SJSA1 (cell line): ENCODE results near the gene MICU2. TPM values are rescaled to one million over a fixed set of nuclear protein-coding genes. Genes with fewer than 3 reads are reported as not detected.

Source experiments
- DNase-seq, 2 experiments: peaks; one replicate each; pipeline ENCODE4 v3.0.0-alpha.2; 2015 to 2020; ENCODE audit warnings: low spot score in 2 of 2, low read depth in 1 of 2
- H3K27ac ChIP-seq: fragments of 250-450 bp; sonication (Bioruptor Pico); 2 replicates; pipeline ENCODE4 v1.5.1; 2020; ENCODE audit warnings: mild to moderate bottlenecking, moderate library complexity
- H3K27me3 ChIP-seq: fragments of 250-450 bp; sonication (Bioruptor Pico); replicated peaks from 2 replicates; pipeline ENCODE4 v1.5.1; 2020; ENCODE audit warnings: mild to moderate bottlenecking, moderate library complexity
- H3K36me3 ChIP-seq: fragments of 250-450 bp; sonication (Bioruptor Pico); 2 replicates; pipeline ENCODE4 v1.5.1; 2020; ENCODE audit warnings: mild to moderate bottlenecking
- H3K4me1 ChIP-seq: fragments of 250-450 bp; sonication (Bioruptor Pico); replicated peaks from 2 replicates; pipeline ENCODE4 v1.6.1; 2021; ENCODE audit warnings: mild to moderate bottlenecking
- H3K4me3 ChIP-seq: fragments of 250-450 bp; sonication (Bioruptor Pico); 2 replicates; pipeline ENCODE4 v1.5.1; 2020; ENCODE audit warnings: mild to moderate bottlenecking
- H3K9me3 ChIP-seq: fragments of 250-450 bp; sonication (Bioruptor Pico); replicated peaks from 2 replicates; pipeline ENCODE4 v1.5.1; 2020; ENCODE audit warnings: mild to moderate bottlenecking
- total RNA-seq: library from RNA; depleted of rRNA; stranded (reverse); fragments of >200 nt; shearing (Covaris generic); gene quantifications from 2 replicates; pipeline ENCODE4 v1.2.3, GENCODE V29; 2014; rRNA removed

MICU2 gene
- total RNA-seq, 1 experiment from 2014 or later: 69.7 TPM

GRCh38 chr13:21445759-21446158, 158.2 kb downstream of the MICU2 start:
- H3K4me3 ChIP-seq: no peak overlapping the region
- H3K4me1 ChIP-seq: peaks cover 10% of the 10 kb centered on the region
- H3K27ac ChIP-seq: no peak overlapping the region
- H3K27me3 ChIP-seq: no peaks in the 10 kb centered on the region
- H3K9me3 ChIP-seq: no peaks in the 10 kb centered on the region
- no peaks in the 10 kb centered on the region for H3K36me3 ChIP-seq
- no peak for DNase-seq

- Histone ChIP-seq H3K36me3 (peaks cover 8% of the 10 kb centered on the region), H3K27me3 (no peaks in the 10 kb centered on the region), H3K4me1 (peaks cover 10% of the 10 kb centered on the region), H3K27ac (no peak overlapping the region), H3K4me3 (no peak overlapping the region), H3K9me3 (peaks cover 1% of the 10 kb centered on the region)
- DNase-seq: no peak
Measured at GRCh38 chr13:21443171-21443570, 160.8 kb downstream of the MICU2 start.

Other genes with a start within 250 kb of the MICU2 start
- 44.5 and 67.6 TPM in 2 replicates for gene ZDHHC20, start 144.9 kb downstream of the MICU2 start, total RNA-seq
- 0.26 TPM in 1 of 2 replicates, not detected in the other for gene FGF9, start 66.9 kb upstream of the MICU2 start, total RNA-seq